Vagina (tissue), 2 donors: ENCODE data around the gene USP17L13.
"Not testable (repeated sequence)": the region's sequence is repeated elsewhere in the genome, so short reads cannot be mapped to it uniquely, and the experiment has no call there.

Experiments used
- CTCF ChIP-seq, 3 experiments: fragments of 450-650 bp in 2 of 3; fragments of 200-600 bp in 1 of 3; sonication (generic) in 1 of 3; IDR thresholded peaks; one replicate each; pipeline ENCODE4 v1.5.1; 2017 to 2019; ENCODE audit warnings: antibody characterized with exemption in 3 of 3, mild to moderate bottlenecking in 2 of 3, moderate library complexity in 2 of 3
- POLR2AphosphoS5 ChIP-seq, 2 donors: sonication (generic); formaldehyde crosslinking; IDR thresholded peaks; one replicate each; pipeline ENCODE4 v1.9.0; 2017; ENCODE audit warnings: antibody characterized with exemption in 2 of 2, mild to moderate bottlenecking in 2 of 2, low read depth in 1 of 2; ENCODE audit not compliant: insufficient read depth in 1 of 2

GRCh38 chr4:9271719-9272118 lies 47.0 kb downstream of the USP17L13 start:
- not testable (repeated sequence) for TF ChIP-seq CTCF (IDR thresholded peaks at IDR 0.05); POLR2AphosphoS5 (IDR thresholded peaks at IDR 0.05; ENCODE audit: insufficient read depth in 1 of 2, low read depth in 1 of 2)
